HK-2 (cell line): ENCODE measurements around the gene PSMG4.

Experiments
- DNase-seq: peaks from one replicate; pipeline ENCODE4 v3.0.0-alpha.2; 2018; ENCODE audit not compliant: unreplicated experiment

PSMG4 gene

DNA sequence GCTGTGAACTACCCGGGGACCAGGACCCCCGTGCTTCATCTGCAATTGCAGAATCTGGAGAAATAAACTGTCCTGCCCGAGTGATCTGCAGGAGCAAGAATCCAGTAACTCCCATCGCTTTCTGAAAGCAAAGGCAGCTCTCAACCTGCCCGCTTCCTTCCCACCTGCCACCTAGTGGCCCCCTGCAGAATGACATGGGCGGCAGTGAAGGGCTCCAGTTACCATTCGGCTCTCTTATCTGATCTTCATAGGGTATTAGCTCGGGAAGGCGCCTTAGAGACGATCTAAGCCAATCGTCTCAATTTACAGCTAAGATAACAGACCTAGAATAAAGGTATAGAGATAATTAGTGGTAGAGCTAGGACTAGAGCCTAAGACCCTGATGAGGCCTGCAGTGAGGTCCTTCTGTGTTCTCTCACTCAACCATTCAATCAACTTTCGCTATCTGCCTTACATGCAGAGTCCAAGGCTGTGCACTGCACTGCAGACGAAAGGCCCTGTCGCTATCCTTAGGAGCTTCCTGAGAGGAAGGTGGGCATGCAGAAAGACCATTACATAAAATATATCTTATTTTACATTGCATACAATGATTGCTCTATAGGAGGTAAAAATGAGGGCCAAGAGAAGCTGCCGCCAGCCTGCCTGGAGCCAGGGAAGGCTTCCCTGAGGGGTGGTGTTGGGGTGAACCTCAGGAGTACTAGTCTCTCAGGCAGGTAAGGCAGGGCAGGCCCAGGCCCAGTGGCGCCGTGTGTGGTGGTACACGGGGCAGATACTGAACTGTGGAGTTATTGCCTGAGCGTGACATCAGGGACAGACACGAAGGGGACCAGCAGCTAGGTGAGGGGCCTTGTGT lies 7.1 kb upstream of the PSMG4 start:
- peak; percentile 81 for DNase-seq

GRCh38 chr6:3252369-3252768 lies 6.4 kb upstream of the PSMG4 start:
- no peak for DNase-seq

DNA sequence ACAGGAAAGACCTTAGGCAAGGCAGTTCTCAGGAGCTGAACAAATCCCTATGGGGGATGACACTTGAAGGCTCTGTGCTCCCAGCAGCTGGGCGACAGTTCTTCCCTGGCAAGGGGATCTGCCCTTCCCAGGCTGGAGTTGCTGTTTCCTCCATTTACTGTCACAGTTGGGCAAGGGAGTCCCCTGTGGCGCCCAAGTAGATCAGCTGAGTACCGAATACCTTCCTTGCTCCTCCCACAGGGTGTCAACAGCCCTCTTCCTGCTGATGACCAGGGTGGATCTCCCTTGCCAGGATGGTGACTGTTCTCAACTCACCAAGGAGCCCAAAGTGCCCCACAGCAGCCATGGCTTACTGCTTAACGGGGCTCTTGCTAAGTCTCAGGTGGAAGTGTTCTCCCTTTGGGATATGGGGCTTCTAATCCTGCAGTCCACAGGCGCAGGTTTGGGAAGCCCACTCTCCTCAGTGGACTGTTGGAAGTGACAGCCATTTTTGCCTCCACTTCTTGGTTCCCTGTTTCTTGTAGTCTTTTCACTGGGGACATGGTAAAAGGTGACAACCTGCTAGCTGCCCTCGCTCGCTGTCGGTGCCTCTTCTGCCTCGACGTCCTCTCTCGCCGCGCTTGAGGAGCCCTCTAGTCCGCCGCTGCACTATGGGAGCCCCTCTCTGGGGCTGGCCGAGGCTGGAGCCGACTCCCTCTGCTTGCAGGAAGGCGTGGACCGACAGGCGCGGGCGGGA lies 5.7 kb upstream of the PSMG4 start:
- no peak for DNase-seq

DNA sequence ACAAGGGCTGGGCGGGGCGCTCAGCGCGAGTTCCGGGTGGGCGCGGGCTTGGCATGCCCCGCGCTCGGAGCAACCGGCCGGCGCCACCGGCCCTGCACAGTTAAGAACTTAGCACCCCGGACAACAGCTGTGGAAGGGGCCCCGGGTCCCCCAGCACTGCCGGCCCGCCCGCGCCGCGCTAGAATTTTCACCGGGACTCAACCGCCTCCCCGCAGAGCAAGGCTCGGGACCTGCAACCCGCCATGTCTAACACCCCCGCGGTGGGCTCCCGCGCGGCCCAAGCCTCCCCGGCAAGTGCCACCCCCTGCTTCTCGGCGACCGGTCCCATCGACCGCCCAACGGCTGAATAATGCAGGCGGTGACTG lies 5.2 kb upstream of the PSMG4 start:
- no peak for DNase-seq

DNA sequence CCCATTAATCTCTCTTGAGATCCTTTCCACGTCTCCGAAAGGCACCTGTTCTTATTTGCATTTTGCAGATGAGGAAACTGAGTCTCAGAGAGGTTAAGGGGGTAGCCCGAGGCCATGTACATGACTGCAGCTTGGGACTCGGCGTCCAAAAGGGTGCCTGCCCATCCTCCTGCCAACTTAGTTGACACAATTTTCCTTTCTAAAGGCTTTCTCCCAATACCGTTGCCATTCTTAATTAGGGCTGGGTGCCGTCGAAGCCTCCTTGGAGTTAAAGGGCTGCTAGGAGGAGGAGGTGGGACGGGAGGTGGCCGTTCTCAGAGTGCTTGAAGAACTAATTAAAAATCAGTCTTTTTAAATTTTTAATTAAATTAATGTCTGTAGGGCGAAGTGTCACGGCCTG lies 546 bp upstream of the PSMG4 start:
- no peak for DNase-seq

- DNase-seq, result peak; percentile 46
These were observed 778 bp downstream of the PSMG4 start for GRCh38 chr6:3259491-3259958.

DNA sequence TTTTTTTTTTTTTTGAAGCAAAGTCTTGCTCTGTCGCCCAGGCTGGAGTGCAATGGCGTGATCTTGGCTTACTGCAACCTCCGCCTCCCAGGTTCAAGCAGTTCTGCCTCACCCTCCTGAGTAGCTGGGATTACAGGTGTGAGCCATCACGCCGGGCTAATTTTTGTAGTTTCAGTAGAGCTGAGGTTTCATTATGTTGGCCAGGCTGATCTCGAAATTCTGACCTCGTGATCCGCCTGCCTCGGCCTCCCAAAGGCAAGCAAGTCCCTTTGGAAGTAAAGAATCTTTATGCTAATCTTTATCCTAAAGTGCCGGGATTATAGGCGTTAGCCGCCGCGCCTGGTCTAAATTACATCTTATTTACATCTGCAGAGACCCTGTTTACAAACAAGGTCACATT lies 1.5 kb downstream of the PSMG4 start:
- no peak for DNase-seq

DNA sequence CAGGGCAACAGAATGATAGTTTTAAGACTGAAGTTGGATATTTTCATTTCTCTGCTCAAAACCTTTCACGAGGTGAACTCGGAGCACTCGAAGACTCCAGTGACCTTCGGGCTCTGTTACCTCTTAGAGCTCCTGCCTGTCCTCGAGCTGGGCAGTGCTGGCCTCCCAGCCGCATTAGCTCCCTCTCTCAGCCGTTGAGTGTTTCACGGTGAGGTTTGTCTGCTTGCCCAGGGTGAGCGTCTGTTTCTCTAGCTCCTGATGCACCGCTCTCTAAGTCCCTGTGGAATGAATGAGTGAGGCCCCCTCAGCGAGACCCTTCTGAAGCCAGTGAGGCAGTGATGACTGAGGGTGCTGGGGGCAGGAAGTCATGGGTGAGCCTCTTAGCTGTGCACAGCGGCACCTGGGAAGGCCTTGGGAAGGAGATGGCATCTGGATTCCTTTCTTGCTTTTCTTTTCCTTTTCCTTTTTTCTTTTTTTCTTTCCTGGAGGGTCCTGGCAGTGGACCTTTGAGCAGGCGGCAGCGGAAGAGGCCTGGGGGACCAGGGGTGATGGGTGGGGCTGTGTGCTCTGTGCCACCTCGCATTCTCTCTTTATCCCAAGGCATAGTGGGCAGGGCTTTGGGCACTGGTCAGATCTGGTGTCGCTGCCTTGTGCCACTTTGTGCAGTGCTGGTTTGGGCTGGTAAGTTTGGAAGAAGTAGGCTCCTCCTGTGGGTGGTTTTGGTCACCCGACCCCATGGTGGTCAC lies 2.2 kb downstream of the PSMG4 start:
- no peak for DNase-seq

GRCh38 chr6:3261518-3261820 lies 2.7 kb downstream of the PSMG4 start:
- DNase-seq, result no peak

DNA sequence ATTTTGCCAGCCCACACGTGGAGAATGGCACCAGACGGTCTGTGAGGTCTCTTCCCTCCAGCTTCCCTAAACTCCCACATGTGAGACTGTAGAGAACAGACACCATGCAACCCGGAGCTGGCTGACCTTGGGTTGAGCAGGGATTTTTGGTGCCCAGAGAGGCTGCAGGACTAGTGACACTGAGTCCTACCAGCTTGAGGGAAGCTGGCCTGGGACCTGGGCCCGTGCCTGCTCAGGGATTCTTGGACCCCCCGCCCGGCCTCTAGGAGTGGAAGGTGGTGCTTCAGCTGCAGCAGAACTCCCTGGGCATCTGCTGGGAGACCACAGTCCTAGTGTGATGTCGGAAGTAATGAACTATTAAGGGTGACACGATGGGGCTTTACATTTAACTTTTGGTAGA lies 3.2 kb downstream of the PSMG4 start:
- no peak for DNase-seq

- DNase-seq, result no peak
These were observed 4.3 kb downstream of the PSMG4 start for GRCh38 chr6:3263096-3263495.

DNA sequence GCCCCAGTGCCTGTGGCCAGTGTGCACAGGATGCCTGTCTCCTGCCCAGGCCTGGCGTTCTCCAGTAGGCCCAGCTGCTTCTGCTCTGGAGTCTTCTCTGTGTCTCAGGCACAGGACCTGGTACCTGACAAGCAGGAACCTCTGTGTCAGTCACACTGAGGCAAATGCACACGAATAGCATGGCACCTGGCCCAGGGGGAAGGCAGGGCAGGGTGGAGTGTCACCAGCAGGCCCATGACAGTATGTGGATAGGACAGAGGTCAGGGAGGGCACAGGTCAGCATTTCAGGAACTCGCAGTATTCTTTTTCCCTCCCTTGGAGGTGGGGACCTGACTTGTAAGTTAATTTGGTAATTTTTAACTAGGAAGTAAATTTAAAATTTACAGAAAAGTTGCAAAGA lies 5.6 kb downstream of the PSMG4 start:
- DNase-seq, result no peak

DNA sequence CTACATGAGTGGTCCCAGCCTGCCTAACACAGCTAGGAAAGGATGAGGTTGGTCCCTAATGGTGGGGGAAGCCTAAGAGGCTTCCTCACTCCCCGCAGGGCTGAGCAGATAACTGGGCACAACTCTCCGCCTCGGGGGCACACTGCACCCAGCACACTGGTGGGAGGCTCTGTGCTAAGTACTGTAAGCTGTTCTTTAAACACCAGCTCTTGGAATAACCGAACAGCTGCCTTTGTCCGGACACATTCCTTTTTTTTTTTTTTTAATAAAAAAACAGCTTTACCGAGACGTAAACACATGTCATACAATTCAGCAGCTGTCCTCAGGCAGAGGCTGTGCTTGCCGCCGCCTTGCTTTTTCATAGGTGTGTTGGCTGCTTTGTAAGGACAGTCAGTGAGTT lies 6.9 kb downstream of the PSMG4 start:
- no peak for DNase-seq

GRCh38 chr6:3266170-3266569 lies 7.4 kb downstream of the PSMG4 start:
- no peak for DNase-seq

DNA sequence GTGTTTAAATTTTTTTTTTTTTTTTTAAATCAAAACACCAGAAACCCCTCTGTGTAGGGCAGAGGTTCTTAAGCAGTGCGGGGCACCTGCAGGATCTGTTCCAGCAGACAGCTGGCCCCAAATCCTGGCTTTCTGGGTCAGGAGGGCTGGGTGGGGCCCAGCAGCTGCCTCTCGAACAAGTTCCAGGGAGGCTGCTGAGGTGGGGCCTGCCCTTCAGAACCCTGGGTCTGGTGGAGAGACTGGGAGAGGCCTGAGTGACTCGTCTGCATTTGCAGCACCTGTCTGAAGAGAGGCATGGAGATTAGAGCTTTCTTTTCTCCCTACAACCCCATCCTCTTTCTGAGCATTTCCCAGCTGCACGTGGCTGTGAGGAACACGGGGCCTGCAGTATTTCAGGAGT lies 8.4 kb downstream of the PSMG4 start:
- no peak for DNase-seq

DNA sequence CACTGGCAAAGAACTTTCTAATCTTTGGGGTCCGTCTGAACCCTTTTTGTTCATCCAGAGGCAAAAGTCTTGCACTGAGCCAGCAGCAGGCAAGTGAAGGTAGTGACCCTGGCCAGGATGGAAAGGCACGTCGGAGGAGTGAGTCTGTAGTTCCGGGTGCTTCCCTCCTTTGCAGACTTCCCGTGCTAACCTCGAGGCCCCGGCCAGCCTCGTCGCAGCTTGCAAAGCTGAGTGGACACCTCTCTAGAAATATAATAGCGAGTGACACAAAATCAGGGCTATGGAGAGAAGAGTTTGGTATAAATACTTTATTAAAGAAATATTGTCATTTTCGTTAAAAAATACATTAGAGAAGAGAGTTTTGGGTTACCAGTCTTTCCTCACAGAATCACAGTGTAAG lies 9.9 kb downstream of the PSMG4 start:
- DNase-seq, result no peak

GRCh38 chr6:3269281-3269975 lies 10.7 kb downstream of the PSMG4 start:
- no peak for DNase-seq

DNA sequence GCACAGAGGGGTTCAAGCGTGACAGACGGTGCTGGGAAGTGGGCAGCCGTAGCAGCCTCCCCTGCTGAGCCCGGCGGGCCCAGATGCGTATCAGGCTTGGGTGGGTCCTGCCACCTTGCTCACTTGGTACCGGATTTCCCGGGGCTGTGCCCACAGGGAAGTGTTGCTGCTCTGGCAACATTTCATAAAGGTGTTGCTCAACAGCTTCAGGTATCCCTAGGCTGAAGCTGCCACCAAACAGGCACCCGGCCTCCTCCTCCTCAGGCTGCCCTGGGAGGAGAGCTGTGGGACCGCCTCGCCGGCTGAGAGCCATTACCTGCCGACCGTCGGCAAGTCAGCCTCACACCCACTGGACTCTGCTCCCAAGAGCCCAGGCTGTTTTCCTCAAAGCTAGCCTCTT lies 11.5 kb downstream of the PSMG4 start:
- DNase-seq, result no peak

DNA sequence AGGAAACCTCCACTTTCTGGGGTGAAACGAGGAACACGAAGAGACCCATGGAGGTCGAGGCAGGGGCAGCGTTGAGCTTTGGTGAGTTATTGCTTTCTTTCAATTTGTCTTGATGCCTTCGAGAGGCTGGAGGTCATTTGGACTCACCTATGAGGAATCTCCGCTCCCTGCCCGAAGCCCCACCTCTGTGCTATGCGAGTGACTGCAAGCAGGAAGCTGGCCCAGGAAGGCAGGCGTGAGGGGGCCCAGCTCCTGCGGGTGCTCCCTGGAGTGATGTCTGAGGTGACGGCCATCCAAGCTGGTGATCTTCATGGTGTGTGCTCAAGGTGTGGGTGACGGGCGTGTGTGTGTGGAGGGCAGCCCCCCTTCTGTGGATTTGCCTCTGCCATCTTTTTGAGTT lies 13.0 kb downstream of the PSMG4 start:
- no peak for DNase-seq

DNA sequence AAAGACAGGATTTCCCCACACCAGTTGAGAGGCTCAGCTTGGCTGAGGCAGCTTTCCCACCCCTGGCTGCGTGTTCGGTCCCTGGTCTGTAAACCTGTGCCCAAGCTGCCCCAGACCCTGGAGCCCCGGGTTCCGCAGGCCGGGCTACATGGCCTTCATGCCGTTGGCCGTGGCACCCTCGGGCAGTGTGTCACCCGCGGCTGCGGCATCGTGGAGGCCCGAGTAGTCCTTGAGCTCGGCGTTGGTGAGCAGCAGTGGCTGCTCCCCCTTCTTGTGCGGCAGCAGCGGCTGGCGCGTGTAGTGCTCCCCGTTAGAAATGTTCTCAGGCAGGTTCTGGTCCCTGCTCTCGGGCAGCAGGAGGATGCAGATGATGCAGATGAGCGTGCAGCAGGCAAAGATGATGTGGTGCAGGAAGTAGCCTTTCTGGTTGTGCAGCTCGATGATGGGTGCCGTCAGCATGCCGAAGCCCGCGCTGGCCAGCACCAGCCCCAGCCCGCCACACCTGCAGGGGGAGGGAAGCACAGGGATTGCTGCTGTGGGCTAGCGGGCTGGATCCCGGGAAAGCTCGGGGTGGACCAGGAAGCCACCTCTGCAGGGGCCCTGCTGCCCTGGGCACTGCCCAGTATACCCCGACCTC lies 14.3 kb downstream of the PSMG4 start:
- DNase-seq, result no peak

- no peak for DNase-seq
These were observed 15.2 kb downstream of the PSMG4 start for GRCh38 chr6:3273707-3274521.
